H9 (cell line): ENCODE measurements around the gene EPSTI1. TPM values are rescaled to one million over a fixed set of nuclear protein-coding genes. Genes with fewer than 3 reads are reported as not detected.

Source experiments
- DNase-seq: peaks from one replicate; pipeline ENCODE4 v3.0.0-alpha.2; 2017
- H2AFZ ChIP-seq: one replicate; pipeline ENCODE4 v1.6.1; 2013; ENCODE audit warnings: mild to moderate bottlenecking, low read length, control low read depth, moderate library complexity
- H2AK5ac ChIP-seq: 2 replicates; pipeline ENCODE4 v1.6.1; 2013; ENCODE audit warnings: low read length, control low read depth, mixed read lengths; ENCODE audit not compliant: insufficient read length
- H2BK120ac ChIP-seq: one replicate; pipeline ENCODE4 v1.6.1; 2013; ENCODE audit warnings: low read depth, mild to moderate bottlenecking, low read length, control low read depth, inconsistent platforms; ENCODE audit not compliant: poor library complexity, severe bottlenecking
- H2BK12ac ChIP-seq: 2 replicates; pipeline ENCODE4 v1.6.1; 2013; ENCODE audit warnings: low read length, control low read depth, mixed read lengths, low read depth; ENCODE audit not compliant: insufficient read length
- H2BK15ac ChIP-seq: 2 replicates; pipeline ENCODE4 v1.6.1; 2013; ENCODE audit warnings: low read depth, low read length, control low read depth
- H2BK20ac ChIP-seq: one replicate; pipeline ENCODE4 v1.6.1; 2013; ENCODE audit warnings: low read depth, mild to moderate bottlenecking, low read length, control low read depth, inconsistent platforms; ENCODE audit not compliant: poor library complexity, severe bottlenecking
- H2BK5ac ChIP-seq: 2 replicates; pipeline ENCODE4 v1.6.1; 2013; ENCODE audit warnings: low read length, control low read depth, mixed read lengths; ENCODE audit not compliant: insufficient read length
- H3K14ac ChIP-seq: 2 replicates; pipeline ENCODE4 v1.6.1; 2013; ENCODE audit warnings: low read length, control low read depth; ENCODE audit not compliant: insufficient read depth
- H3K18ac ChIP-seq: 2 replicates; pipeline ENCODE4 v1.6.1; 2013; ENCODE audit warnings: low read depth, mild to moderate bottlenecking, mixed read lengths, low read length, control low read depth; ENCODE audit not compliant: insufficient read length
- H3K23ac ChIP-seq: 2 replicates; pipeline ENCODE4 v1.6.1; 2013; ENCODE audit warnings: low read length, control low read depth, mixed read lengths, low read depth; ENCODE audit not compliant: insufficient read length
- H3K23me2 ChIP-seq: 2 replicates; pipeline ENCODE4 v1.6.1; 2013; ENCODE audit warnings: low read depth, mild to moderate bottlenecking, mixed read lengths, low read length, control low read depth; ENCODE audit not compliant: insufficient read length, poor library complexity, severe bottlenecking
- H3K27ac ChIP-seq: 2 replicates; pipeline ENCODE4 v1.5.1; 2013; ENCODE audit warnings: low read length, control low read depth, mixed read lengths, low read depth; ENCODE audit not compliant: insufficient read length
- H3K27me3 ChIP-seq: 2 replicates; pipeline ENCODE4 v1.6.1; 2013; ENCODE audit warnings: low read length, control low read depth, inconsistent platforms; ENCODE audit not compliant: insufficient read depth
- H3K4ac ChIP-seq: 2 replicates; pipeline ENCODE4 v1.6.1; 2013; ENCODE audit warnings: low read depth, mild to moderate bottlenecking, control low read depth, inconsistent platforms, low read length, moderate library complexity
- H3K4me1 ChIP-seq: 2 replicates; pipeline ENCODE4 v1.6.1; 2013; ENCODE audit warnings: low read length, control low read depth, inconsistent platforms; ENCODE audit not compliant: insufficient read depth
- H3K4me2 ChIP-seq: 2 replicates; pipeline ENCODE4 v1.6.1; 2013; ENCODE audit warnings: low read length, control low read depth, mixed read lengths; ENCODE audit not compliant: insufficient read length, insufficient read depth
- H3K56ac ChIP-seq: 2 replicates; pipeline ENCODE4 v1.6.1; 2013; ENCODE audit warnings: low read depth, mild to moderate bottlenecking, mixed read lengths, low read length, control low read depth; ENCODE audit not compliant: insufficient read length
- H3K79me1 ChIP-seq: 2 replicates; pipeline ENCODE4 v1.6.1; 2013; ENCODE audit warnings: low read depth, mild to moderate bottlenecking, moderate library complexity, low read length, control low read depth, inconsistent platforms; ENCODE audit not compliant: insufficient read depth, poor library complexity, severe bottlenecking
- H3K79me2 ChIP-seq: 2 replicates; pipeline ENCODE4 v1.6.1; 2013; ENCODE audit warnings: low read length, control low read depth, inconsistent platforms; ENCODE audit not compliant: insufficient read depth
- H3K9ac ChIP-seq: 2 replicates; pipeline ENCODE4 v1.6.1; 2013; ENCODE audit warnings: low read length, control low read depth, mixed read lengths; ENCODE audit not compliant: insufficient read length; ENCODE audit errors: extremely low read depth
- H3K9me3 ChIP-seq: one replicate; pipeline ENCODE4 v1.6.1; 2013; ENCODE audit warnings: low read depth, low read length, inconsistent platforms; ENCODE audit not compliant: control insufficient read depth
- H3T11ph ChIP-seq: one replicate; pipeline ENCODE4 v1.6.1; 2013; ENCODE audit warnings: mild to moderate bottlenecking, low read length, control low read depth, inconsistent platforms
- H4K20me1 ChIP-seq: one replicate; pipeline ENCODE4 v1.6.1; 2013; ENCODE audit not compliant: control insufficient read depth, insufficient read length, insufficient read depth
- H4K5ac ChIP-seq: 2 replicates; pipeline ENCODE4 v1.6.1; 2013; ENCODE audit warnings: low read depth, mild to moderate bottlenecking, mixed read lengths, low read length, control low read depth; ENCODE audit not compliant: insufficient read length
- H4K8ac ChIP-seq: replicated peaks from 2 replicates; pipeline ENCODE4 v1.6.1; 2013; ENCODE audit warnings: low read length, control low read depth, mixed read lengths, low read depth; ENCODE audit not compliant: insufficient read length
- H4K91ac ChIP-seq: 2 replicates; pipeline ENCODE4 v1.6.1; 2013; ENCODE audit warnings: low read depth, mild to moderate bottlenecking, moderate library complexity, mixed read lengths, low read length, control low read depth; ENCODE audit not compliant: insufficient read length
- H3K27ac Mint-ChIP-seq, 3 experiments: 2 replicates in 2 of 3; 3 replicates in 1 of 3; pipeline ENCODE4 v1.8.0; 2020 to 2021; ENCODE audit warnings: mixed read lengths in 3 of 3, mild to moderate bottlenecking in 1 of 3, moderate library complexity in 1 of 3
- H3K27me3 Mint-ChIP-seq: 2 replicates; pipeline ENCODE4 v1.8.0; 2021; ENCODE audit warnings: low read depth, mild to moderate bottlenecking, moderate library complexity, mixed read lengths
- H3K36me3 Mint-ChIP-seq, 3 experiments: 2 replicates in 2 of 3; 3 replicates in 1 of 3; pipeline ENCODE4 v1.8.0; 2020 to 2021; ENCODE audit warnings: low read depth in 3 of 3, mixed read lengths in 3 of 3; ENCODE audit not compliant: insufficient read depth in 1 of 3
- H3K4me1 Mint-ChIP-seq, 2 experiments: 2 replicates each; pipeline ENCODE4 v1.8.0; 2020; ENCODE audit warnings: mixed read lengths in 2 of 2
- H3K4me3 Mint-ChIP-seq, 2 experiments: 2 replicates in 1 of 2; 3 replicates in 1 of 2; pipeline ENCODE4 v1.8.0; 2020 to 2021; ENCODE audit warnings: mild to moderate bottlenecking in 2 of 2, mixed read lengths in 2 of 2, moderate library complexity in 1 of 2
- H3K9me3 Mint-ChIP-seq, 2 experiments: 2 replicates in 1 of 2; 3 replicates in 1 of 2; pipeline ENCODE4 v1.8.0; 2020; ENCODE audit warnings: mild to moderate bottlenecking in 2 of 2, mixed read lengths in 2 of 2, moderate library complexity in 1 of 2
- CTCF ChIP-seq: fragments of 200-600 bp; sonication (generic); conservative IDR thresholded peaks from 3 replicates; pipeline ENCODE4 v1.8.0; 2021; ENCODE audit warnings: antibody characterized with exemption, mild to moderate bottlenecking
- WGBS: extraction: QIAGEN DNeasy Blood & Tissue Kit; methylation state at CpG from one replicate; pipeline ENCODE4 v1.1.7; 2013; ENCODE audit warnings: missing lambda C conversion rate, low lambda C conversion rate, mixed read lengths; ENCODE audit not compliant: insufficient read length; ENCODE audit errors: extremely low coverage; 5-methylcytosine and 5-hydroxymethylcytosine counted together
- total RNA-seq: library from RNA; stranded (reverse); gene quantifications from 2 replicates; pipeline ENCODE4 v1.2.1, GENCODE V29; 2021

The EPSTI1 gene
- total RNA-seq, 1 experiment from 2014 or later, result 0.70 TPM

- Histone ChIP-seq H2BK120ac (no peak overlapping the region), H3K27ac (no peak overlapping the region), H3K9ac (peak overlapping the region; percentile 47), H2BK12ac (no peak overlapping the region), H3T11ph (no peak overlapping the region), H2BK5ac (no peak overlapping the region), H3K27me3 (no peaks in the 10 kb centered on the region), H3K18ac (peak overlapping the region; percentile 41), H4K5ac (no peak overlapping the region), H3K56ac (no peak overlapping the region), H3K79me2 (no peaks in the 10 kb centered on the region), H2AK5ac (no peak overlapping the region), H4K8ac (no peak overlapping the region), H3K4ac (no peak overlapping the region), H3K14ac (peak overlapping the region; percentile 86; the same call in 1 of the 2 replicates), H3K4me1 (no peaks in the 10 kb centered on the region; the same call in 1 of the 2 replicates), H3K79me1 (no peaks in the 10 kb centered on the region), H4K91ac (no peak overlapping the region), H4K20me1 (no peaks in the 10 kb centered on the region), H2AFZ (peak overlapping the region; percentile 52), H2BK20ac (no peak overlapping the region), H3K23me2 (peaks cover 11% of the 10 kb centered on the region), H3K4me2 (peak overlapping the region; percentile 65), H3K23ac (no peak overlapping the region), H3K9me3 (no peaks in the 10 kb centered on the region), H2BK15ac (no peak overlapping the region)
- no peak for TF ChIP-seq CTCF
- Mint-ChIP-seq H3K36me3 (peaks cover 0 to 11% (median 6%) of the 10 kb centered on the region in 3 experiments; a peak in 4 of 7 replicates), H3K27ac (no peak overlapping the region), H3K9me3 (0 out of 5 replicates have a peak, but pooled peaks cover 0 to 3% of the 10 kb centered on the region in 2 experiments), H3K4me3 (peak overlapping the region; percentile 87 to 90), H3K4me1 (peaks cover 8% of the 10 kb centered on the region in 2 experiments), H3K27me3 (peaks cover 8% of the 10 kb centered on the region)
- no peak for DNase-seq
- WGBS, result no CpG with 5 or more reads among the region's 12 CpGs
These were observed 30.9 kb upstream of the EPSTI1 start for GRCh38 chr13:43022934-43023288.
